Thymus (tissue), 11 donors: ENCODE measurements around the gene MAGI1. TPM values are rescaled to one million over a fixed set of nuclear protein-coding genes. Genes with fewer than 3 reads are reported as not detected.

Source experiments
- DNase-seq, 9 donors: peaks; one replicate each; pipeline ENCODE4 v3.0.0-alpha.2; 2013; ENCODE audit warnings: low spot score in 9 of 9, low read depth in 6 of 9, missing footprints in 1 of 9
- H3K27ac ChIP-seq, 2 donors: one replicate each; pipeline ENCODE4 v1.5.1; 2013; ENCODE audit warnings: control low read depth in 1 of 2, low read depth in 1 of 2, low read length in 1 of 2, mild to moderate bottlenecking in 1 of 2, moderate library complexity in 1 of 2
- H3K27me3 ChIP-seq, 2 donors: one replicate each; pipeline ENCODE4 v1.5.1; 2013; ENCODE audit warnings: low read length in 1 of 2; ENCODE audit not compliant: control insufficient read depth in 2 of 2, insufficient read depth in 1 of 2
- H3K36me3 ChIP-seq, 2 donors: one replicate each; pipeline ENCODE4 v1.5.1; 2013; ENCODE audit warnings: low read length in 1 of 2, mild to moderate bottlenecking in 1 of 2, moderate library complexity in 1 of 2; ENCODE audit not compliant: control insufficient read depth in 2 of 2, insufficient read depth in 2 of 2
- H3K4me1 ChIP-seq, 2 donors: one replicate each; pipeline ENCODE4 v1.5.1; 2013; ENCODE audit warnings: low read length in 2 of 2; ENCODE audit not compliant: control insufficient read depth in 2 of 2, insufficient read depth in 2 of 2
- H3K4me3 ChIP-seq, 2 donors: one replicate each; pipeline ENCODE4 v1.5.1; 2013; ENCODE audit warnings: low read length in 2 of 2, control low read depth in 1 of 2, mild to moderate bottlenecking in 1 of 2
- H3K9me3 ChIP-seq, 2 donors: one replicate each; pipeline ENCODE4 v1.5.1; 2013; ENCODE audit warnings: low read length in 1 of 2, mild to moderate bottlenecking in 1 of 2; ENCODE audit not compliant: control insufficient read depth in 2 of 2, insufficient read depth in 1 of 2
- WGBS: extraction: QIAGEN DNeasy Blood & Tissue Kit; methylation state at CpG from one replicate; pipeline ENCODE4 v1.1.7; 2013; 5-methylcytosine and 5-hydroxymethylcytosine counted together
- polyA plus RNA-seq: library from polyadenylated mRNA; stranded (reverse); fragments of 200-250 nt; gene quantifications from one replicate; pipeline ENCODE4 v1.2.3, GENCODE V29; 2013
- total RNA-seq: library from RNA; stranded (reverse); fragments of 120-200 nt; gene quantifications from one replicate; pipeline ENCODE4 v1.2.4, GENCODE V29; 2013
- donor health status: healthy.

MAGI1 gene
- total and polyA plus RNA-seq, 2 donors = 5.1 to 6.1 TPM

DNA sequence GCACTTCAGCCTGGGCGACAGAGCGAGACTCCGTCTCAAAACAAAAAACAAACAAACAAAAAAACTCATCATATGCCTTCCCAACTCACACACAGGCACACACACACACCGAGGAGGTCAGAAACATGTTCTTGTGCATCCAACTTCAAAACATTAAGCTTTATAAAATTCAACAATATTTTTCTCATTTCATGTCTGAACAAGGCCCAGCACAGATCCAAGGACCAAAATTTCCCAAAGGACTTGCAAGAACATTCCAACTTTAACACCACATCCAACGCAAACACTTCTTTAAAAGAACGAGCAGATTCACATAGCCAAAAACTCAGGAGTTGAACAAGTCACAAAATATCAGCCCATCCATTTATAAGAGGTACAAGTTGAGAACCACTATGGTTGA lies 148.4 kb downstream of the MAGI1 start:
- DNase-seq = no peak
- 95% methylated on average over 6 of the region's 6 CpGs for WGBS
- no peaks in the 10 kb centered on the region for H3K36me3 ChIP-seq
- no peak overlapping the region for H3K4me3 ChIP-seq
- no peaks in the 10 kb centered on the region for H3K4me1 ChIP-seq
- no peaks in the 10 kb centered on the region for H3K27me3 ChIP-seq
- no peaks in the 10 kb centered on the region for H3K9me3 ChIP-seq
- no peak overlapping the region for H3K27ac ChIP-seq

DNA sequence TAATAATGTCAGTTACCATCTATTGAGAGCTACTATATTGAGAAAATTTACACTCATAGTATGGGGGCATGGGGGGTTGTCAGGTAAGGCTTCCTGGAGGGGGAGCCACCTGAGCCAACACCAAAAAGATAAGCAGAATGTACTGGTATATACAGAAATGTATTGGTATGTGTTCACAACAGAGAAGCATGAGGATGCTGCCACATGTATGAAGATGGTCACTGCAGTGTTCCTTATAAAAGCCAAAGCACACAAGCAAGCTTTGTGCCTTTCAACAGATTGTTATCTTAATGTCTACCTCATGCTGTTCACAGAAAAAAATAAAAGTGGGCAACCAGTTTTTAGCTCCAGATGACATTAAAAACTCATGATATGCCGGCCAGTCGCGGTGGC lies 149.0 kb downstream of the MAGI1 start:
- no peak overlapping the region for H3K4me3 ChIP-seq
- 98% methylated on average over 3 of the region's 3 CpGs for WGBS
- H3K4me1 ChIP-seq = no peaks in the 10 kb centered on the region
- H3K27me3 ChIP-seq = no peaks in the 10 kb centered on the region
- DNase-seq = no peak
- H3K9me3 ChIP-seq = no peaks in the 10 kb centered on the region
- H3K27ac ChIP-seq = no peak overlapping the region
- H3K36me3 ChIP-seq = no peaks in the 10 kb centered on the region

DNA sequence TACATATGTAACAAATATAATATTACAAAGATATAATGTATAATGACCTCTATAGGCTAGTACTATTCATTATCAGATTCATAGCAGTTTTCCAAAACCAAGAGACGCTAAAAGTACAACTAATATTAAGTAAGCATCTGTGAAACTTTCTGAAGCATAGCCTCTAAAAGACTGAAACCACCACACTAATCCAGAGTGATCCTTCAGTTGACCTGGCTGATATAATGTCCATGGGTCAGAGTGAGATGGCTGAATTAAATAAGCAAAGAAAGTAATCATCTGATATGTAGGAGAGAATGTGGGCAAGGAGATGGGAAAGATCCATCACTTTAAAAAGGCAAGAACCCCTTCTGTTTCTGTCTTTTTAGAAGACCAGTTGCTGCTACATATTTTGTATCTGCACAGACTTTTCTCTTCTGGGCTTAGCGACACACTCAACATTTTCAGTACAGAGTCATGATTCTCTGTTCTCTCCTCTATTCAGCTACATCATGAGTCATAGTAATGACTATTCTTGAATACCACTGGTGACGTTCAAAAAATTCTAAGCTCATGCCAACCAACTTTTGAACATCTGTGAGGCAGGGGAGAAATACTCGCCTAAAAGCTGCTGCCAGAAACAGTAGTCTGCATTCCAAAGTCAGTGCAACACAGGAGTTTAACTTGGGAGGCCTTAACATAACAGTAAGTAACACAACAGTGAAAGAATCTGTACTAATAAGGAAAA lies 149.6 kb downstream of the MAGI1 start:
- 93% methylated on average over 4 of the region's 4 CpGs for WGBS
- Histone ChIP-seq H3K27ac (no peak overlapping the region), H3K27me3 (no peaks in the 10 kb centered on the region), H3K4me3 (no peak overlapping the region), H3K9me3 (no peaks in the 10 kb centered on the region), H3K4me1 (no peaks in the 10 kb centered on the region), H3K36me3 (no peaks in the 10 kb centered on the region)
- no peak for DNase-seq

DNA sequence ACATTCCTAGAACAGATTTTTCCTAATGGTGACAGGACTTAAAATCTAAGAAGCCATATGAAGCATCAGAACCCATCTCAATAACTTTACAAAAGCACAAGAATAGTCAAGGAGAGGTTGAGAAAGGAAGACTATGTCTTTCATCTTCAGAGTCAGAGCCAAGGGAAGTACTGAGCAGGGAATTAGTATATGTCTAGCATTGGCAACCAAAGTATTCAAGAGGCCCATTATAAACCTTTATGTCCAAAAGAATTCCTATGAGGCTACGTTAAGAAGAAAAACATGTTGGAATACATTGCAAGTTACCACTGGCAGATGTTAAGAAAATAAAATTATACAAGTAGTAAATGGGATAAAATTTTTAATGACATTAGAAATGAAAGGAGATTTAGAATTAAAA lies 150.5 kb downstream of the MAGI1 start:
- H3K9me3 ChIP-seq = no peaks in the 10 kb centered on the region
- H3K27ac ChIP-seq = no peak overlapping the region
- no peak for DNase-seq
- H3K4me1 ChIP-seq = no peaks in the 10 kb centered on the region
- no peak overlapping the region for H3K4me3 ChIP-seq
- WGBS = 90% methylated on average over 1 of the region's 1 CpG
- H3K36me3 ChIP-seq = no peaks in the 10 kb centered on the region
- H3K27me3 ChIP-seq = no peaks in the 10 kb centered on the region

DNA sequence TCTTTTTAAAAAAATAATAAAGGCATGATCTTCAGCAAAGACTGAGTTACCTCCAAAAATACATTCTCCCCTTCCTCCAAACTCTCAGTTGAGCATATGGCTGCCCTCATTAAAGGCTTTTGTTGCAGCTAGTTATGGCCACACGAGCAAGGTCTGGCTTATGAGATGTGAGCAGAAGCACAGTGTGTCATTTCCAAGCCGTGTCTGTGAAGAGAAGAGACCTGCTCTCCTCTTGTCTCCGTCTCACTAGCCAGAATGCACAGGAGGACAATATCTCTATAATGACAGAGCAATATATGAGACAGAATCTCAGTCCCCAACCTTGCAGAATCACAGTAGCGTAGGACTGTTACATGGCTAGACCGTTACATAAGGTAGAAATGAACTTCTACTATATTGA lies 152.3 kb downstream of the MAGI1 start:
- Histone ChIP-seq H3K27ac (no peak overlapping the region), H3K4me3 (no peak overlapping the region), H3K4me1 (no peaks in the 10 kb centered on the region), H3K36me3 (no peaks in the 10 kb centered on the region), H3K9me3 (no peaks in the 10 kb centered on the region), H3K27me3 (no peaks in the 10 kb centered on the region)
- WGBS = 90% methylated on average over 5 of the region's 5 CpGs
- DNase-seq = no peak

DNA sequence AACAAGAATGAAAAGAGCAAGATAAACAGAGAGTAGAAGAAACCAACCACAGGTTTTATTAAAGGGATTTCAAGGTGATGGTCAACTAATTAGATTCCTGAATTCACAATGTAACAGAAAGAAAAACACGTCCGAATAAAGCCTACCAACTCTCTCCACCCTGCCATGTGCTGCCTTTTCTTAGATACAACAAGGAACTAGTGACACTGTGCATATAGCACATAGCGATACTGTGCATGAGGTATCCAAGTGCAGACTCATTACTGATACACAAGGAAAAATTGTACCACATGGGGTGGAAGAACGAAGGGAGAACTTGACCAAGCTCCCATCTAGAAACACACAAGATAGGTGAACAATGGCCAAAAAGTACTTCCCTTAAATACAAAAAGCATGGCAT lies 154.6 kb downstream of the MAGI1 start:
- no peak overlapping the region for H3K4me3 ChIP-seq
- no peak overlapping the region for H3K27ac ChIP-seq
- no peaks in the 10 kb centered on the region for H3K36me3 ChIP-seq
- no peaks in the 10 kb centered on the region for H3K27me3 ChIP-seq
- H3K4me1 ChIP-seq = no peaks in the 10 kb centered on the region
- WGBS = 93% methylated on average over 4 of the region's 4 CpGs
- H3K9me3 ChIP-seq = no peaks in the 10 kb centered on the region
- no peak for DNase-seq

DNA sequence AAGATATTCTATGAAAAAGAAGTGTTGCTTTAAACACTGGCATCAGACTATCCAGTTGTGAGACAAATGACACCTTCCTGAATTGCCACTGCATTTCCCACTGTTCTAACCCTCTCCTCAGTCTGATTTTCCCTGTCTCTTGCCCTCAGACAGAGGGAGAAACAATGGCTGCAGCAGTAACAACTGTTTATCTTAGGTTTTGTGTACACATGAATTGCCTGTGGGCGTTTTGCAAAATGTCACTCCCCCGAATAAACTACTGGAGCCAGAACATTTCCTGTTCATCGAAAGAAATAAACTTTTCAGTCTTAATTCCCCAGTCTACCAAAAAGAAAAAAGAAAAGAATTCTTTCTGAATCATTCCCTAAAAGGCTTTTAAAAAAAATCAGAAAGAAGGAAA lies 155.1 kb downstream of the MAGI1 start:
- Histone ChIP-seq H3K36me3 (no peaks in the 10 kb centered on the region), H3K27me3 (no peaks in the 10 kb centered on the region), H3K4me1 (no peaks in the 10 kb centered on the region), H3K4me3 (no peak overlapping the region), H3K27ac (no peak overlapping the region), H3K9me3 (no peaks in the 10 kb centered on the region)
- no peak for DNase-seq
- WGBS = 63% methylated on average over 3 of the region's 3 CpGs

DNA sequence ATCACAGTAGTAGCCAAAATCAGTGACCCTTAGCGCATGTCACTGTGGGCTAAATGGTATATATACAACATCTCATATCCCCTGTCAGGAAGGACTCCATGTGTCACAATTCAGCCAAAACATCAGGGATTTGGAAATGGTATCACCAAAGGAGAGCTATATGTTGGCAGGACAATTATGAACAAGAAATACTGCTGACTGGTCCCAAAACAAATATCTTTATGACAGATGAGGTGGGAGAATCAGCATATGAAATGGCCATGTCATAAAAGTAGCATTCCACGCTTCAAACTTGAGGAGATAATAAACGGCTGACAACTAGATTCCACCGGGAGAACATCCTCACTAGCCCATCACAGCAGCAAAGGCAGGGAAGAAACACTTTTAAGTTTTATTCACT lies 158.4 kb downstream of the MAGI1 start:
- no peaks in the 10 kb centered on the region for H3K36me3 ChIP-seq
- no peak overlapping the region for H3K4me3 ChIP-seq
- no peak for DNase-seq
- no peaks in the 10 kb centered on the region for H3K9me3 ChIP-seq
- no peak overlapping the region for H3K27ac ChIP-seq
- no peaks in the 10 kb centered on the region for H3K4me1 ChIP-seq
- no peaks in the 10 kb centered on the region for H3K27me3 ChIP-seq
- WGBS = 93% methylated on average over 4 of the region's 4 CpGs

DNA sequence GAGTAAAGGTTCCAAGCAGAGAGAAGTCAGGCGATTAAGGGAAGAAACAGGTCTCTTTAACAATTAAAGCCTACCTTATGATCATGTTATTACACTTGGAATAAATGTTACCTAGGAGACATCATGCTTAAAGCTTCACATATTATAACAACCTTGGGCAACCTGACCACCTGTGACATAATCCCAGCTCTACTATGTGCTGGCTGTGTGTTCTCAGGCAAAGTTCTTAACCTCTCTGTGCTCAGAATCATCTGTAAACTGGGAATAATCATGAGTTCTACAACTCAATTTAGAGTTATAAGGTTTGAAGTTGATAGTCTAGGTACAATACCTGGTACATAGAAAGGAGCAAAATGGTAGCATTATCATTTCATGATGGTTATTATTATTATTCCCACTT lies 159.3 kb downstream of the MAGI1 start:
- Histone ChIP-seq H3K4me3 (no peak overlapping the region), H3K27me3 (no peaks in the 10 kb centered on the region), H3K27ac (no peak overlapping the region), H3K36me3 (no peaks in the 10 kb centered on the region), H3K4me1 (no peaks in the 10 kb centered on the region), H3K9me3 (no peaks in the 10 kb centered on the region)
- WGBS = 97% methylated on average over 1 of the region's 1 CpG
- no peak for DNase-seq
